ENCODE data around the gene PGAM5. TPM values are rescaled to one million over a fixed set of nuclear protein-coding genes. Genes with fewer than 3 reads are reported as not detected.
A peak's percentile ranks its signal among the peaks of the same experiment; 100 is the strongest.

Gene PGAM5
- total RNA-seq, 1 experiment from 2014 or later: 112 TPM

DNA sequence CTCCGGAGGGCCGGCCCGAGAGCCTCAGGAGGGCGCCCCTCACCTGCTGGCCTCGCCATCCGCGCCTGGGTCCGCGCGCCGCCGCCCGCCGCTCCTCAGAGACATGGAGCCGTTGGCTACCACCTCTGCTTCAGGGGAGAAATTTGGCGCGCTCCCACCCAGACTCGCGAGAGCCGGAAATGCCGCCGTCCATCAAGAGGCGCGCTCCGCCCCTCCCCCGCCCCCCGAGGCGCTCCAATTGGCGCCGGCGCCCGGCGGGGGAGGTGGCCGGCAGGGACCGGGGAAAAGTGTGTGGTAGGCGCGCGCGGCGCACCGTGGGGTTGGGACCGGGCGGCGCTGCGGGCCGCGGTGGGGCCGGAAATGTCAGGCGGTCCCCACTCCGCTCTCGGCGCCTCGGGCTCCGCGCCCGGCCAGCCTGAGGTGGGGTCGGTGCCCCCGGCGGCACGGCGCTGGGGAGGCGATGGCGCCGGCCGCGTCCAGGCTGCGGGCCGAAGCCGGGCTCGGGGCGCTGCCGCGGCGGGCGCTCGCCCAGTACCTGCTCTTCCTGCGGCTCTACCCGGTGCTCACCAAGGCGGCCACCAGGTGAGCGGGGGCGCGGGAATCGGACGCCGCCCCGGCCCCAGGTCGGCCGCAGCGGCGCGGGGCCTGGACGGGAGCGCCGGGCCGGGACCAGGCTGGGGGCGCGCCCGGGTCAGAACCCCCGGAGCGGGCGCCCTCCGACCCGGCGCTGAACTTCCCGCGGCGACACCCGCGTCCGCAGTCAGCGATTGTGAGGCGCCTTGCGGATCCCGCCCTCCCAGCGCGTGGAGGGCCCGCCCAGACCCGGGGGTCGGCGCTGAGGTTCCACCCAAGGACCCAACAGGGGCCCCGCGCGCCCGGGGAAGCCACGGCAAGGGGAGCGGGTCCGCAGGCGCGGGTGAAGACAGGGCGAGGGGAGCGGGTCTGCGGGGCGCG is 23.2 kb upstream of the PGAM5 start, which contains the start of the genes POLE and PXMP2:
TSS of gene POLE (minus strand) at position 132 of the 954 bp plus-strand sequence. CDS start at position 105, 27 bp downstream.
TSS of gene PXMP2 (plus strand) at position 377 of the 954 bp plus-strand sequence. CDS start at position 461, 84 bp downstream.
- no peak within 1 kb of the TSS for H3K4ac ChIP-seq (ENCODE audit: low read depth, low read length)
- no peaks in the 10 kb centered on the region for H3K9me3 ChIP-seq (ENCODE audit: control insufficient read depth, low read depth, low read length)
- DNase-seq: peak; percentile 97
- no peak within 1 kb of the TSS for H2BK20ac ChIP-seq (ENCODE audit: low read depth, low read length, poor library complexity, severe bottlenecking)
- H2BK12ac ChIP-seq (ENCODE audit: insufficient read length, low read depth, low read length): no peak within 1 kb of the TSS
- H4K8ac ChIP-seq (replicated peaks; ENCODE audit: insufficient read length, low read depth, low read length): no peak within 1 kb of the TSS
- peaks cover 10% of the 10 kb centered on the region; the same call in 1 of the 2 replicates for H3K79me2 ChIP-seq (ENCODE audit: insufficient read depth, low read length)
- H3K14ac ChIP-seq (ENCODE audit: insufficient read depth, low read length): peak within 1 kb of the TSS; percentile 75
- no peak within 1 kb of the TSS for H2BK120ac ChIP-seq (ENCODE audit: low read depth, low read length, poor library complexity, severe bottlenecking)
- no peak for TF ChIP-seq CTCF (conservative IDR thresholded peaks at IDR 0.05)
- H3K4me1 ChIP-seq (ENCODE audit: insufficient read depth, low read length): no peaks in the 10 kb centered on the region; the same call in 1 of the 2 replicates
- WGBS (ENCODE audit: extremely low coverage, insufficient read length, low lambda C conversion rate): no CpG with 5 or more reads among the region's 134 CpGs
- peak within 1 kb of the TSS; percentile 65 for H3K9ac ChIP-seq (ENCODE audit: extremely low read depth, insufficient read length, low read length)
- H3K23me2 ChIP-seq (ENCODE audit: insufficient read length, low read depth, low read length, poor library complexity, severe bottlenecking): peaks cover 5% of the 10 kb centered on the region
- H3K4me2 ChIP-seq (ENCODE audit: insufficient read depth, insufficient read length, low read length): peak within 1 kb of the TSS; percentile 48
- peak within 1 kb of the TSS; percentile 72 to 84 for H3K4me3 Mint-ChIP-seq
- H3K36me3 Mint-ChIP-seq (ENCODE audit: insufficient read depth in 1 of 3, low read depth in 3 of 3): peaks cover 14 to 25% (median 20%) of the 10 kb centered on the region in 3 experiments; a peak in 6 of 7 replicates
- H3K27ac Mint-ChIP-seq: peak within 1 kb of the TSS in 1 of 3 experiments; percentile 44; a peak in 1 of 7 replicates
- H3K79me1 ChIP-seq (ENCODE audit: insufficient read depth, low read depth, low read length, poor library complexity, severe bottlenecking): no peaks in the 10 kb centered on the region
- no peak within 1 kb of the TSS for H3K23ac ChIP-seq (ENCODE audit: insufficient read length, low read depth, low read length)
- H3K56ac ChIP-seq (ENCODE audit: insufficient read length, low read depth, low read length): no peak within 1 kb of the TSS
- peaks cover 15 to 20% of the 10 kb centered on the region in 2 experiments for H3K4me1 Mint-ChIP-seq
- no peak within 1 kb of the TSS for H2AFZ ChIP-seq (ENCODE audit: low read length)
- H2AK5ac ChIP-seq (ENCODE audit: insufficient read length, low read length): no peak within 1 kb of the TSS
- H4K5ac ChIP-seq (ENCODE audit: insufficient read length, low read depth, low read length): no peak within 1 kb of the TSS
- no peak within 1 kb of the TSS for H4K91ac ChIP-seq (ENCODE audit: insufficient read length, low read depth, low read length)
- peaks cover 6% of the 10 kb centered on the region for H3K27me3 Mint-ChIP-seq (ENCODE audit: low read depth)
- no peak within 1 kb of the TSS for H3T11ph ChIP-seq (ENCODE audit: low read length)
- H3K27me3 ChIP-seq (ENCODE audit: insufficient read depth, low read length): peaks cover 7% of the 10 kb centered on the region
- no peaks in the 10 kb centered on the region for H4K20me1 ChIP-seq (ENCODE audit: control insufficient read depth, insufficient read depth, insufficient read length)
- H2BK5ac ChIP-seq (ENCODE audit: insufficient read length, low read length): no peak within 1 kb of the TSS
- H3K9me3 Mint-ChIP-seq: no peaks in the 10 kb centered on the region; a peak in 1 of 5 replicates
- no peak within 1 kb of the TSS for H3K18ac ChIP-seq (ENCODE audit: insufficient read length, low read depth, low read length)
- no peak within 1 kb of the TSS for H3K27ac ChIP-seq (ENCODE audit: insufficient read length, low read depth, low read length)
- no peak within 1 kb of the TSS for H2BK15ac ChIP-seq (ENCODE audit: low read depth, low read length)

Measured in H9 (cell line).